Right lung (tissue), 5 donors: Measurements from ENCODE around the gene CMTM3. TPM values are rescaled to one million over a fixed set of nuclear protein-coding genes. Genes with fewer than 3 reads are reported as not detected.
A peak's percentile ranks its signal among the peaks of the same experiment; 100 is the strongest.
"Not testable (repeated sequence)": the region's sequence is repeated elsewhere in the genome, so short reads cannot be mapped to it uniquely, and the experiment has no call there.

Experiments used
- DNase-seq, 2 donors: peaks; one replicate each; pipeline ENCODE4 v3.0.0-alpha.2; 2013
- polyA plus RNA-seq, 5 donors: library from polyadenylated mRNA; unstranded; fragments of 120-200 nt; gene quantifications; one replicate each; pipeline versions ENCODE4 v1.2.1 to v1.2.3, GENCODE V29; 2013; ENCODE audit warnings: inconsistent platforms in 1 of 5, low replicate concordance in 1 of 5; ENCODE audit not compliant: insufficient read length in 5 of 5, insufficient read depth in 1 of 5

Gene CMTM3
- polyA plus RNA-seq, 5 donors = 78.5 to 103 (median 86.1) TPM

DNA sequence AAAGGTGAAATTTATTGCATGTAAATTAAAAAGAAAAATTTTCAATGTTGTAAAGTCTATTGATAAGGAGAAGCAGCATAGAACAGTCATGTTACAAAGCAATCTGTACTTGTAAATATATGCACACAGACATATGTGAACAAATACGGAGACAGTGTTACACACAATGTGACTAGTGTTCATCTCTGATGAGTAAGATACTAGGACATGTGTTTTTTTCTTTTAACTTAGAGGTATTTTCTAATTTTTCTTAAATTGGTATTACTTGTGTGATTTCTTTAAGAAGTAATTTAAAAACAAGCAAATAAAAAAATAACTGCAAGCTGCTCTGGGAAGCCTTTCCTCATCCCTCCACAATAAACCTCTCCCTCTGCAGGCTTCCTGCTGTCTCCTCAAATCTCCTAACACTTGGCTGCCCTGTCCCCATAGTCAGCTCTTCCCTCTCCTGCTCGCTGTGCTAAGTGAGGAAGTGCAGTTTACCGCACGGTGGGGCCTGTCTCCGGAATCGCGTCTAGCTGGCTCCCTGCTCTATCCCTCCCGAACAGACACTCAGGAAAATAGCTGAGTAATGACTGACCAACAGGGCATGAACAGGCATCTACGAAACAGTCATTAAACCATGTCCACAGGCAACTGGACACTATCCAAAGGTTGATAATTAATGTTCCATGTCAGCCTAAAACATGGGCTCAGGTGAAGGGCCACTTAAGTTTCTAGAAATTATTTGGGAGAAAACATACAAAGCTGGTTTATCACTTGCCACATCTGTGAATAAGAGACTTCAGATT is 56.1 kb downstream of the CMTM3 start:
- peak; percentile 26 to 28 for DNase-seq

DNA sequence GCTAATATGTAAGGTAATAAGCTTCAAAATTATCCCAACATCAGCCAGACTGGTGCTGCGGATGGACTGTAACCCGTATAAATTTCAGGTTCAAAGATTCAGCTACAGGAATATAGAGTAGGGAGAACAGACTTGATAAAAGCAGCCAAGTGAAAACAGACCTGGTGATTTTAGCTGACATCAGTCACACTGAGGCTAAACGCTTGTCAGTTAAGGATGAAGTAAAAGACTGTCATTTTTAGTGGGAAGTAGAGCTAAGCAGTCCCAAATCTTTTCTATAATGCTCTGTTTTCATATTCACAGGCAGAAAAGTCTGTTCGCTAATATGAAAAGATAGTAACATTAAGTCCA is 56.7 kb downstream of the CMTM3 start:
- DNase-seq = no peak

DNA sequence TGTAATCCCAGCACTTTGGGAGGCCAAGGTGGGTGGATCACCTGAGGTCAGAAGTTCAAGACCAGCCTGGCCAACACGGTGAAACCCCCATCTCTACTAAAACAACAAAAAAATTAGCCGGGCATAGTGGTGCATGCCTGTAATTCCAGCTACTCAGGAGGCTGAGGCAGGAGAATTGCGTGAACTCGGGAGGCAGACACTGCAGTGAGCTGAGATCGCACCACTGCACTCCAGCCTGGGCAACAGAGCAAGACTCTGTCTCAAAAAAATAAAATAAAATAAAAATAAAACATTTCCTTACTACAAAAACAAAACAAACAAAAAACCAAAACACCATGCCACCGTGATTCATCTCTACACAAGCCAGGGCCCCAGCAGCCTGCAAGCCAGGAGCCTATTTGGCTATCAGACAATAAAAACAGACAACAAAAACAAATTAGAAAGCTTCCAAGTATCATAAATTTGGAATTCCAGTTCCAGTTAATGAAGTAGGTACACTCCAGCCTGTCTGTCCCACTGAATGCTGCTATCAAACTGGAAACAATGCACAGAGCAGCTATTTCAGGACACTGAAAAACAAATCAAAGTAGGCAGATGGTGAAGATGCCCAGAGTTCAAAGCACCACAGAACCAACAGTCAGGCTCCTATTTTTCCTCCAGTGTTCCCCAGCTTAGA is 57.3 kb downstream of the CMTM3 start:
- not testable (repeated sequence) for DNase-seq

DNA sequence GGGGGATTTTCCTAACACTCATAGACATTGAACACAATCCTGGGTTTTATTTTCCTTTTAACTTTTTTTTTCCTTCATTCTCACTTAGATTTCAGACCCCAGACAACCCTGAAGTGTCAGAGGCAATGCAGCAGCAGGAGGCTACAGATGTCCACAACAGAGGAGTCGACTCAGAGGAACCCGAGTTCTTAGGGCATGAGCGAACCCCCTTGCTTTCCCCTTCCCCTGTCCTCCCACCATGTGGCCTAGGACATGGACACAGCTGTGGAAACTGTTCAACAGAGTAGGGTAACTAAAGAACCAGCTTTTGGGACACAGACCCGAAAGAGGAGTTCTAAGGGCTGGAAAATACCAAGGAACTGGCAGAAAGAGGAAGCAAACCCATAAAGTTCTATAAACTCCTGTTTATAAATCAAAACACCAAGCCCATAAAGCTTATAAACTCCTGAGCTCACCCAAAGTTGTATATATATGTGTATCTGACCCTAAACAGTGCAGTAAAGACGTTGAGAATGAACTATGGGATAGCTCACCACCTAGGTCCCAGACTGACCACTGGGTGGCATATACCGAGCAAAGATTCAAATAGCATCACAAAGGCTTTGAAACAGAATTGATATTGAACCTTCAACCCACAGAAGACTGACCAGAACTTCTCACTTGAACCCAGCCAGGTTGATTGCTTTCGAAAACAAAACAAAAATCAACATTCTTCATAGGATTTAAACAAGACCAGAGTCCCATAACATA is 58.1 kb downstream of the CMTM3 start:
- no peak for DNase-seq

Other genes with a start within 250 kb of the CMTM3 start
- 100 to 1,000 TPM; 133 to 168 (median 145) TPM for gene CDH5, start 238.0 kb upstream of the CMTM3 start, polyA plus RNA-seq
- gene BEAN1, start 177.4 kb upstream of the CMTM3 start, polyA plus RNA-seq = 10 to 100 TPM in 3 of 5 donors, 1 to 10 TPM in 2; 9.0 to 12.7 (median 10.6) TPM
- gene TK2, start 54.6 kb upstream of the CMTM3 start, polyA plus RNA-seq = 10 to 100 TPM; 29.1 to 36.2 (median 33.9) TPM
- 10 to 100 TPM; 36.4 to 55.8 (median 43.5) TPM for gene CKLF, start 52.1 kb upstream of the CMTM3 start, polyA plus RNA-seq
- 10 to 100 TPM in 1 of 5 donors, 1 to 10 TPM in 4; 5.3 to 10.8 (median 9.5) TPM for gene CMTM1, start 38.3 kb upstream of the CMTM3 start, polyA plus RNA-seq
- 1 to 10 TPM in 2 of 5 donors, under 1 TPM in 3; 0.60 to 1.1 (median 0.95) TPM for gene CMTM2, start 25.2 kb upstream of the CMTM3 start, polyA plus RNA-seq
- gene CMTM4, start 92.0 kb downstream of the CMTM3 start, polyA plus RNA-seq = 10 to 100 TPM; 21.1 to 36.4 (median 27.7) TPM
- 100 to 1,000 TPM; 114 to 161 (median 144) TPM for gene DYNC1LI2, start 146.9 kb downstream of the CMTM3 start, polyA plus RNA-seq
- gene TERB1, start 196.9 kb downstream of the CMTM3 start, polyA plus RNA-seq = under 1 TPM in 3 of 5 donors, not detected in 2; 0.05 to 0.23 (median 0.10) TPM
- 100 to 1,000 TPM in 1 of 5 donors, 10 to 100 TPM in 4; 62.2 to 105 (median 90.3) TPM for gene NAE1, start 226.3 kb downstream of the CMTM3 start, polyA plus RNA-seq
- under 1 TPM in 1 of 5 donors, not detected in 4; 0.06 TPM for gene CA7, start 239.7 kb downstream of the CMTM3 start, polyA plus RNA-seq